Measurements from ENCODE around the gene DMXL1.

The DMXL1 gene

GRCh38 chr5:119048246-119048645 lies 22.6 kb upstream of the DMXL1 start:
- no peak for DNase-seq (ENCODE audit: extremely low read depth, low read depth)
- H3K4me3 ChIP-seq (replicated peaks; ENCODE audit: low read depth, low read length): no peak overlapping the region
- TF ChIP-seq CTCF (IDR thresholded peaks at IDR 0.05; ENCODE audit: low read depth, low read length, missing control alignments): no peak

DNA sequence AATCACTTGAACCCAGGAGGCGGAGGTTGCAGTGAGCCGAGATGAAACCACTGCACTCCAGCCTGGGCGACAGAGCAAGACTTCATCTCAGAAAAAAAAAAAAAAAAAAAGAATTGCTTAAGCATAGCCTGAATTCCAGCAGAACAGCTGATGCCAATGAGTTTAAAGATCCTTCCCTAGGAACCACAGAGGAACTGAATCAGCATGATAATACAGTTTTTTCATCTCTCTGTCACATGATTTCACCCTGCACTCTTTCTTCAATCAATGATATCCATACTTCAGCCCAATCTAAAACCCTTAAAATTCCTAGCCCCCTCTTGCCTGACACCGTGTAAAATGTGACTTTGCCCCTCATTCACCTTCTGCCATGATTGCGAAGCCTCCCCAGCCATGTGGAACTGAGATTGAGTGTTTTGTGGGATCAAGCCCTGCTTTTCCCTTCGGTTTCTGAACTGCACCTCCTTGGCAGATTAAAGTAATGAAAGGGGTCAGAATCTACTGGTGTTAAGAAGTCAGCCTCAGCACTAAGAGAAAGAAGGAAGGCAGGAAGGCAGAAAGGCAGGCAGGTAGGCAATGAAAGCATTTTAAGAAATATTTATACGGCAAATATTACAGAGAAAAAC lies 20.9 kb upstream of the DMXL1 start:
- no peak for DNase-seq (ENCODE audit: extremely low read depth, low read depth)
- no peak overlapping the region for H3K4me3 ChIP-seq (replicated peaks; ENCODE audit: low read depth, low read length)
- no peak for TF ChIP-seq CTCF (IDR thresholded peaks at IDR 0.05; ENCODE audit: low read depth, low read length, missing control alignments)

- no peak for TF ChIP-seq CTCF (IDR thresholded peaks at IDR 0.05; ENCODE audit: low read depth, low read length, missing control alignments)
- no peak for DNase-seq (ENCODE audit: extremely low read depth, low read depth)
These were observed 16.8 kb upstream of the DMXL1 start for GRCh38 chr5:119054101-119054500.

GRCh38 chr5:119055294-119055693 lies 15.6 kb upstream of the DMXL1 start:
- no peak for TF ChIP-seq CTCF (IDR thresholded peaks at IDR 0.05; ENCODE audit: low read depth, low read length, missing control alignments)
- DNase-seq (ENCODE audit: extremely low read depth, low read depth): no peak
- no peak overlapping the region for H3K4me3 ChIP-seq (replicated peaks; ENCODE audit: low read depth, low read length)

More at GRCh38 chr5:119054101-119054500, 16.8 kb upstream of the DMXL1 start:
- H3K4me3 ChIP-seq (replicated peaks; ENCODE audit: low read depth, low read length): no peak overlapping the region

DNA sequence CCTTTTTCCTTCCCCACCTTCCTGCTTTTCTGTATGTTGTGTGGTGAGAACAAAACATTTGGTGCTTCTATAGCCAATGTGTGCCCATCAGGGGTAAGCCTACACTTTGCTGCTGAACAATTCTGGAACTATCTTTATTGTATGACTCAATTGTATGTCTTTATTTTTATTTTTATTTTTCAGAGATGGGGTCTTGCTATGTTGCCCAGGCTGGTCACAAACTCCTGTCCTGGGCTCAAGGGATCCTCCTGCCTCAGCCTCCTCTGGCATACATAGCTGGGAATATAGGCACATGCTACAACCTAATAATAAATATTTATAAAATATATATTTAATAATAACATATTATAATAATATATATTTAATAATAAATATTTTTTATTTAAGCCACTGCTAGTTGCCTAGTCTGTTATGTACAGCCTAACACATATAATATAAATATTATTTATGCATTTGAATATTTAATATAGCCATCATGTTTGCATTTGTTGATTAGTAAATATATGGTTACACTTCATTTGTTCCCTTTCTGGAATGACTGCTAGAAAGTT lies 11.8 kb upstream of the DMXL1 start:
- H3K4me3 ChIP-seq (replicated peaks; ENCODE audit: low read depth, low read length): no peak overlapping the region
- DNase-seq (ENCODE audit: extremely low read depth, low read depth): no peak
- TF ChIP-seq CTCF (IDR thresholded peaks at IDR 0.05; ENCODE audit: low read depth, low read length, missing control alignments): no peak

GRCh38 chr5:119059740-119060255 lies 11.1 kb upstream of the DMXL1 start:
- TF ChIP-seq CTCF (IDR thresholded peaks at IDR 0.05; ENCODE audit: low read depth, low read length, missing control alignments): no peak
- no peak for DNase-seq (ENCODE audit: extremely low read depth, low read depth)

More at GRCh38 chr5:119059740-119060255, 11.1 kb upstream of the DMXL1 start:
- H3K4me3 ChIP-seq (replicated peaks; ENCODE audit: low read depth, low read length): no peak overlapping the region
